Effector memory CD4-positive, alpha-beta T cell (primary cell): Measurements from ENCODE around the gene FOXC1.

Experiments
- DNase-seq, 3 donors: peaks; one replicate each; pipeline ENCODE4 v3.0.0-alpha.2; 2020
- H3K27ac ChIP-seq: 2 replicates; pipeline ENCODE4 v1.7.0; 2013; ENCODE audit warnings: mild to moderate bottlenecking, low read length, moderate library complexity; ENCODE audit not compliant: insufficient read depth, poor library complexity, severe bottlenecking
- H3K27me3 ChIP-seq: replicated peaks from 2 replicates; pipeline ENCODE4 v1.7.0; 2013; ENCODE audit warnings: mild to moderate bottlenecking, low read length; ENCODE audit not compliant: insufficient read depth, control insufficient read depth, poor library complexity, severe bottlenecking
- H3K36me3 ChIP-seq: 2 replicates; pipeline ENCODE4 v1.7.0; 2013; ENCODE audit warnings: mild to moderate bottlenecking, low read length, moderate library complexity; ENCODE audit not compliant: control insufficient read depth, insufficient read depth
- H3K4me1 ChIP-seq: 2 replicates; pipeline ENCODE4 v1.7.0; 2013; ENCODE audit warnings: low read length, mild to moderate bottlenecking; ENCODE audit not compliant: control insufficient read depth, insufficient read depth, poor library complexity, severe bottlenecking
- H3K4me3 ChIP-seq: 2 replicates; pipeline ENCODE4 v1.7.0; 2013; ENCODE audit warnings: low read length, low read depth, mild to moderate bottlenecking; ENCODE audit not compliant: insufficient read depth, poor library complexity, severe bottlenecking
- H3K9me3 ChIP-seq: 2 replicates; pipeline ENCODE4 v1.7.0; 2013; ENCODE audit warnings: mild to moderate bottlenecking, low read length, moderate library complexity; ENCODE audit not compliant: control insufficient read depth

Gene FOXC1

DNA sequence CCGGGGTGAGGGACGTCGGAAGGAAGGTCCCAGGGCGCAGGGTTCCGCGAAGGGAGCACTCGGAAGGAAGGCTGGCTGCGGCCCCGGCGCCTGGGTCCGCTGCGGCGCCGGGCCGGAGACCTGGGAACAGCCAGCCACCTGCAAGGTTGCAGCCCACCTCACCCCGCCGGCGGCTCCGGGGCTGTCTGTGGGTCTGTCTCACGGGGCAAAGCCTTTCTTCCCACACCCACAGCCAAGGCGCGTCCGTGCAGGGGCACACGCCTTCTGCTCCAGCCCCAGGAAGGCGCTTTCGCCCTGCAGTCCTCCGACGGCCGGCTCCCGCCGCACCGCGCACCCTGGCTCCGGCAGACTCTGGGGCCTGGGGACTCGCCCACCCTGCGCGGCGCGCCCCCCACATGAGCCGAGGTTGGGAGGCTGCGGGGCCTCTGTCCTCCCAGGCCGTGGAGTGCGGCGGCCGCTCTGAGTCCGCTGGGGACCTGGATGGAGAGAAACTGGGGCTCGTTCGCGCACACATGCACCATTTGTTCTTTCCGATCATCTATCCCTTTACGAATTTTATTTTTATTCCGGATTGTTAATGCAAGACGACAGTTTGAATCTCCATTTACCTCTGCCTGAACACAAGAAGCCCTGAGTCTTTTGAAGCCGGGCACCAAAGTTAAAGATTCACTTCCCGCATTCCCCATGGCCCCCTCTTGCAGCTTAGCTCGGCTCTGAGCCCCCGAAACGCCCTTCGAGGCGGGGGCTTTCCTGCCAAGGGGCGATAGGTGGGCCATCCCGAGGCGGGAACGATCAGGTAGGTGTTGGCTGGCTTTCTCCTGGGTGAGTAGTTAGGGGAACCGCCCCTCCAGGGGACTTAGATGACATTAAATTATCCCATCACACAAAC, 4.5 kb upstream of the FOXC1 start:
- no peak overlapping the region for H3K27ac ChIP-seq
- H3K9me3 ChIP-seq: no peaks in the 10 kb centered on the region
- H3K4me1 ChIP-seq: peaks cover 39% of the 10 kb centered on the region
- no peaks in the 10 kb centered on the region for H3K36me3 ChIP-seq
- peaks cover 56% of the 10 kb centered on the region for H3K27me3 ChIP-seq
- no peak for DNase-seq
- peak overlapping the region; percentile 26 for H3K4me3 ChIP-seq

- Histone ChIP-seq H3K9me3 (no peaks in the 10 kb centered on the region), H3K27me3 (peaks cover 60% of the 10 kb centered on the region), H3K27ac (no peak overlapping the region), H3K4me3 (no peak overlapping the region), H3K4me1 (peaks cover 44% of the 10 kb centered on the region), H3K36me3 (no peaks in the 10 kb centered on the region)
- DNase-seq: no peak
Observed at GRCh38 chr6:1605893-1606779, 3.6 kb upstream of the FOXC1 start.

- no peaks in the 10 kb centered on the region for H3K9me3 ChIP-seq
- peaks cover 49% of the 10 kb centered on the region for H3K4me1 ChIP-seq
- no peak for DNase-seq
- H3K27me3 ChIP-seq: peaks cover 61% of the 10 kb centered on the region
- no peak overlapping the region for H3K4me3 ChIP-seq
- H3K36me3 ChIP-seq: no peaks in the 10 kb centered on the region
- H3K27ac ChIP-seq: no peak overlapping the region
Observed at GRCh38 chr6:1606780-1607515, 2.8 kb upstream of the FOXC1 start.

DNA sequence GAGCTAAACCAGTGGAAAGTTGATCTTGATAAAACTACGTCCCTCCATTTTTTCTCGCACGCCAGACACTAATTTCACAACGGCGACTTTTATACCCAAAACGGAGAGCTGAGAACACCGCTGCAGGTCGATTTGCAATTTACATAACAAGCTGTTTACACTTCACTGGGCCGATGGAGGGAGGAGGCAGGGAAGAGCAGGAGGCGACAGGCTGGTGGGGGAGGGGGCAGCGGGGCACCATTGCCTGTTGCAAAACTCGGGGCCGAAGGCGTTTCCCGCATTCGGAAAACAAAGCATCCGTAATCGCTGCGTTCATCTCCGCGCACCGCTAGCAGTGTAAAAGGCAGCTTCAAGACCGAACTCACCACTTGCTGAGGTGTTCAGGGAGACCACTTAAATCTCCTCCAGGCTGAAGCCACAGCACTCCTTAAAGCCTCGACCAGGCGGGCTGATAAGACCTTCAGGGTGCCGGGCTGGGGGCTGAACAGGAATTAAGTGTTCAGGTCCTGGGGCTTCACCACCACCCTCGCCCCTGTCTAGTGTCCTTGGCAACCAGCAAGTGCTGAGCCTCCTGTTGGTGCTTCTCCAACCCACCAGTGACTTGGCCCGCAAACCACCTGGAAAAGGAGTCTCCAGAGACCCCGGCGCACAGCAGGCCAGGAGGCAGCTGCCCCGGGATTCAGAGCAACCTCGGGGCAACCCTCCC, 2.0 kb upstream of the FOXC1 start:
- H3K4me3 ChIP-seq: no peak overlapping the region
- no peak for DNase-seq

DNA sequence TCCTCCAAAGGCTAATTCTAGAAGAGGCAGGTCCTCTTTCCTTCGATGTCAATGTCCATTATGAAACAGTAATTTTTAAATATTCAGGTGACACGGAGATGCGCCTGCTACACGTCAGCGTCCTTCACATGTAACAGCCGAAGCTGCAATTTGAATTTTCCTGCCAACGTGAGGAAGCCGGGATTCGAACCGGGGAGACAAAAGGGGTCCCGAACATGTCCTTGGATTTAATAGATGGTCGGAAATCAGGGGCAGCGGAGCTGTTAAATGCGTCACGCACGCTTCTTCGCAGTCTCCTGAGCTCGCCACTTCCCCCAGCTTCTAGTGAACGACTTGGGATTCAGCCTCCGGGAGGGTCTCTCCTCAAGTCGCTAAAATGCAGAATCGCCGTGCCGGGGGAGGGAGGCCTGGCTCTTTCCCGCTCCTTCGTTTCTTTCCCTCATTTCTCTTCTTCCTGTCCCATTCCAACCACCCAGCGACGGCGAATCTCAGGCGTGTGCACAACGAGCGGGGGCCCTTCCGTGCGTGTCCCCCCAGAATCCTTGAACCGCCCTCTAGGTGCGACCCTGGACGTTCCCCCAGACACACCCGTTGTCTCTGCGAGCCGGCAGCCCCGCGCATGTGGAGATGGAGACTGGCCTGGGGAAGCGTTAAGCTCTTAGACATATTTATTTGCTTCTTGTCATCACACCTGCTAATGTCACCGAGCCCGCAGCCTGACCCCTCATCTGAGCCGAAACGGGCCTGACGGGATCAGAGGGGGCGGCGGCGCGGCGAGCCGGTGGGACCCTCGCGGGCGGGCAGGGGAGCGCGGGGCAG, 1.3 kb upstream of the FOXC1 start:
- no peak for DNase-seq
- Histone ChIP-seq H3K27ac (no peak overlapping the region), H3K4me1 (peaks cover 53% of the 10 kb centered on the region), H3K27me3 (peaks cover 76% of the 10 kb centered on the region), H3K9me3 (no peaks in the 10 kb centered on the region), H3K4me3 (no peak overlapping the region), H3K36me3 (no peaks in the 10 kb centered on the region)

More for the DNA sequence above, 2.0 kb upstream of the FOXC1 start:
- Histone ChIP-seq H3K27ac (no peak overlapping the region), H3K9me3 (no peaks in the 10 kb centered on the region), H3K4me1 (peaks cover 53% of the 10 kb centered on the region), H3K27me3 (peaks cover 68% of the 10 kb centered on the region), H3K36me3 (no peaks in the 10 kb centered on the region)

DNA sequence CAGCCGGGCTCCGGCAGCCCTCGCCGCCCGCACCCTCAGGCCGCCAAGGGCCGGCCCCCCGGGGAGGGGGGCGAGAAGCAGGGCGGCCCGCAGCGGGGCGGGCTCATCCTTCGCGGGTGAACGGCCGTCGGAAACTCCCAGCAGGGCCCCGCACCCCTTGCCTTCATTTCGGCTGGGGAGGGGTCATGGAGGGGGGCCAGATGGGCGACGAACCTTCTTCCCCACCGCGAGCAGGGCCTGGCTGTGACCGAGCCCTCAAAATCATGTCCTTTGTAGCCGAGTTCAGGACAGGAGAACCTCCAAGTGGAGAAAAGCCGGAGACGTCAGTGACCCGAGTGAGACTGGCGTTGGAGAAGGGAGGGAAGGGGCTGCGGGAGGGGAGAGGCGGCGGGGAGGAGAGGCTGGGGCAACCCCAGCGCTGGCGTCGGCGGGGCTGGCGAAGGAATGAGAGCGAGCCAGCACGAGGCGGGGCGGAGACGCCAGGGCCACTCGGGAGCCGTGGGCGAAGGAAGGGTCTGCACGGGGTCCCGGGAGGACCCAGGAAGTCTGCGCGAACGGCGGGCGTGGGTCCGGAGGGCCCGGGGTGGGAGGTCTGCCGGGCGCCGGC, 571 bp upstream of the FOXC1 start:
- no peak overlapping the region for H3K27ac ChIP-seq
- H3K4me3 ChIP-seq: peak overlapping the region; percentile 17
- no peaks in the 10 kb centered on the region for H3K9me3 ChIP-seq
- DNase-seq: no peak
- peaks cover 78% of the 10 kb centered on the region for H3K27me3 ChIP-seq
- H3K36me3 ChIP-seq: no peaks in the 10 kb centered on the region
- peaks cover 57% of the 10 kb centered on the region for H3K4me1 ChIP-seq

GRCh38 chr6:1610497-1611321, 994 bp downstream of the FOXC1 start:
- Histone ChIP-seq H3K36me3 (no peaks in the 10 kb centered on the region), H3K4me3 (peak overlapping the region; percentile 22), H3K9me3 (no peaks in the 10 kb centered on the region), H3K27ac (no peak overlapping the region), H3K27me3 (peaks cover 75% of the 10 kb centered on the region), H3K4me1 (peaks cover 48% of the 10 kb centered on the region)
- DNase-seq: no peak

- H3K27ac ChIP-seq: no peak overlapping the region
- H3K9me3 ChIP-seq: no peaks in the 10 kb centered on the region
- peaks cover 44% of the 10 kb centered on the region for H3K4me1 ChIP-seq
- no peak overlapping the region for H3K4me3 ChIP-seq
- no peaks in the 10 kb centered on the region for H3K36me3 ChIP-seq
- no peak for DNase-seq
- H3K27me3 ChIP-seq: peaks cover 73% of the 10 kb centered on the region
Observed at GRCh38 chr6:1611322-1611571, 1.5 kb downstream of the FOXC1 start.
